Measurements from ENCODE around the gene ST3GAL3.

Gene ST3GAL3

GRCh38 chr1:43844114-43844513 lies 136.8 kb downstream of the ST3GAL3 start:
- Histone ChIP-seq H3K27me3 (no peaks in the 10 kb centered on the region), H3K9me3 (replicated peaks in 1 of 11) (peaks cover 18 to 43% (median 32%) of the 10 kb centered on the region in 11 experiments), H3K4me2 (no peak overlapping the region), H3K36me3 (peaks cover 24 to 59% (median 48%) of the 10 kb centered on the region in 11 experiments), H3K27ac (no peak overlapping the region), H3K9ac (no peak overlapping the region), H4K20me1 (no peaks in the 10 kb centered on the region), H3K4me1 (peaks cover 5 to 23% (median 12%) of the 10 kb centered on the region in 10 experiments; a peak in 19 of 20 replicates), H3K4me3 (no peak overlapping the region)
- no peak for TF ChIP-seq Cebpa-rat (IDR thresholded peaks at IDR 0.05)

DNA sequence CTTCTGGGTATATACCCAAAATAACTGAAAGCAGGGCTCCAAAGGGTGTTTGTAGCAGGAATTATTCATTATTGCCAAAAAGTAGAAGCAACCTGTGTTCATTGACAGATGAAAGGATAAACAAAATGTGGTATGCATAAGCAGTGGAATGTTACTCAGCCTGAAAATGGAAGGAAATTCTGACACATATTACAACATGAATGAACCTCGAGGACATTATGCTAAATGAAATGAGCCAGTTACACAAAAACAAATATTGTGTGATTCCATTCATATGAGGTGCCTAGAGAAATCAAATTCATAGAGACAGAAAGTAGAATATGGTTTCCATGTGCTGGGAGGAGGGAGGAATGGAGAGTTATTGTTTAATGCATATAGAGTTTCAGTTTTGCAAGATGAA lies 140.0 kb downstream of the ST3GAL3 start:
- H3K4me1 ChIP-seq: peaks cover 8 to 40% (median 32%) of the 10 kb centered on the region in 10 experiments
- H4K20me1 ChIP-seq: no peaks in the 10 kb centered on the region
- no peak for TF ChIP-seq Cebpa-rat (IDR thresholded peaks at IDR 0.05)
- H3K9ac ChIP-seq: no peak overlapping the region
- no peak overlapping the region for H3K27ac ChIP-seq
- H3K9me3 ChIP-seq (replicated peaks in 1 of 11): peaks cover 8 to 26% (median 16%) of the 10 kb centered on the region in 11 experiments
- H3K4me2 ChIP-seq: no peak overlapping the region
- H3K36me3 ChIP-seq: peaks cover 11 to 34% (median 23%) of the 10 kb centered on the region in 11 experiments
- no peaks in the 10 kb centered on the region for H3K27me3 ChIP-seq
- no peak overlapping the region for H3K4me3 ChIP-seq

GRCh38 chr1:43847882-43848281 lies 140.5 kb downstream of the ST3GAL3 start:
- Histone ChIP-seq H3K9ac (no peak overlapping the region), H3K36me3 (peaks cover 9 to 29% (median 18%) of the 10 kb centered on the region in 11 experiments; a peak in 21 of 22 replicates), H3K27ac (no peak overlapping the region), H3K9me3 (replicated peaks in 1 of 11) (peaks cover 2 to 20% (median 10%) of the 10 kb centered on the region in 11 experiments; a peak in 18 of 22 replicates), H3K27me3 (no peaks in the 10 kb centered on the region), H3K4me3 (no peak overlapping the region), H3K4me2 (no peak overlapping the region), H3K4me1 (peaks cover 13 to 46% (median 38%) of the 10 kb centered on the region in 10 experiments), H4K20me1 (no peaks in the 10 kb centered on the region)
- no peak for TF ChIP-seq Cebpa-rat (IDR thresholded peaks at IDR 0.05)

GRCh38 chr1:43849670-43850069 lies 142.3 kb downstream of the ST3GAL3 start:
- H3K9me3 ChIP-seq (replicated peaks in 1 of 11): peaks cover 0 to 5% (median 0%) of the 10 kb centered on the region in 11 experiments; a peak in 3 of 22 replicates
- H3K9ac ChIP-seq: no peak overlapping the region
- H3K4me1 ChIP-seq: peaks cover 27 to 64% (median 56%) of the 10 kb centered on the region in 10 experiments
- no peak for TF ChIP-seq Cebpa-rat (IDR thresholded peaks at IDR 0.05)
- no peaks in the 10 kb centered on the region for H3K27me3 ChIP-seq
- no peaks in the 10 kb centered on the region for H4K20me1 ChIP-seq
- no peak overlapping the region for H3K27ac ChIP-seq
- peaks cover 0 to 13% (median 4%) of the 10 kb centered on the region in 11 experiments; a peak in 14 of 22 replicates for H3K36me3 ChIP-seq
- peak overlapping the region in 10 of 11 experiments; percentile 2 to 85 (median 54); a peak in 15 of 22 replicates for H3K4me2 ChIP-seq
- H3K4me3 ChIP-seq: no peak overlapping the region

DNA sequence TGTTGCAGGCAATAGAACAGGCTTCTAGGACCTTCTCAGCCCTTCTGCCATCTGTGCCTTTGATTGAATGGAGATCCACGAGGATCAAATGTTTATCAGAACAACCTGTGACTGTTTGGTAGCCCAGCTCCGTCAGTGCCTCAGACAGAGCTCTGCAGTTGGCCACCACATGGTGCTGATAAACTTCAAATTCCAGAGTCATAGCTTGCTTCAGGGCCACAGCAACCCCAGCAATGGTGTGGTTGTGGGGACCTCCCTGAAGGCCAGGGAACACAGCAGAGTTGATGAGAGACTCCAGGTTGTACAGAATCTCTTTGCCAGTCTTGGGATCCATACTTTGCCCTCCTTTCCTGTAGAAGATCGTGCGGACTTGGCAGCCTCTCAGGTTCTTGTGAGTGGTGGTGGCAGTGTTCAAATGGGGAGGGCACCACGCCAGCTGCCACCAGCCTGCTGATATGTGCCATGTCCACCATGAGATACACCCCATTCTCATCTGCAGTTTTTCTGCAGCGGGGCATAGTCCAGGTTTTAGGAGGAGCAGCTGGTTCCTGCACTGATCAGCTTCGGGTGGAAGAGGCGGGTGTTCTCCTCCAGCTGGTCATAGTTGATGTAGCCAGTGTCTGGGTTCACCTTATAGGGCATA lies 143.4 kb downstream of the ST3GAL3 start:
- peaks cover 0 to 20% (median 9%) of the 10 kb centered on the region in 11 experiments; a peak in 15 of 22 replicates for H3K36me3 ChIP-seq
- H3K4me3 ChIP-seq: no peak overlapping the region
- H3K27me3 ChIP-seq: no peaks in the 10 kb centered on the region
- TF ChIP-seq Cebpa-rat (IDR thresholded peaks at IDR 0.05): no peak
- H3K4me2 ChIP-seq: peak overlapping the region in 9 of 11 experiments; percentile 19 to 85 (median 55); a peak in 17 of 22 replicates
- H4K20me1 ChIP-seq: no peaks in the 10 kb centered on the region
- H3K4me1 ChIP-seq: peaks cover 27 to 67% (median 59%) of the 10 kb centered on the region in 10 experiments
- no peak overlapping the region for H3K9ac ChIP-seq
- peak overlapping the region in 2 of 11 experiments; percentile 10 to 29; a peak in 2 of 22 replicates for H3K27ac ChIP-seq
- peaks cover 0 to 9% (median under 1%) of the 10 kb centered on the region in 11 experiments; a peak in 2 of 22 replicates for H3K9me3 ChIP-seq (replicated peaks in 1 of 11)

GRCh38 chr1:43851561-43852338 lies 144.4 kb downstream of the ST3GAL3 start:
- peaks cover 0 to 17% (median 9%) of the 10 kb centered on the region in 11 experiments; a peak in 10 of 22 replicates for H3K9me3 ChIP-seq (replicated peaks in 1 of 11)
- H3K4me2 ChIP-seq: peak overlapping the region; percentile 31 to 85 (median 75); a peak in 21 of 22 replicates
- H3K36me3 ChIP-seq: peaks cover 0 to 31% (median 19%) of the 10 kb centered on the region in 11 experiments; a peak in 17 of 22 replicates
- no peaks in the 10 kb centered on the region for H4K20me1 ChIP-seq
- H3K4me3 ChIP-seq: no peak overlapping the region
- peak overlapping the region in 4 of 11 experiments; percentile 64 to 70 (median 68); a peak in 6 of 22 replicates for H3K27ac ChIP-seq
- no peak for TF ChIP-seq Cebpa-rat (IDR thresholded peaks at IDR 0.05)
- no peak overlapping the region for H3K9ac ChIP-seq
- H3K27me3 ChIP-seq: no peaks in the 10 kb centered on the region
- peaks cover 27 to 58% (median 55%) of the 10 kb centered on the region in 10 experiments for H3K4me1 ChIP-seq

DNA sequence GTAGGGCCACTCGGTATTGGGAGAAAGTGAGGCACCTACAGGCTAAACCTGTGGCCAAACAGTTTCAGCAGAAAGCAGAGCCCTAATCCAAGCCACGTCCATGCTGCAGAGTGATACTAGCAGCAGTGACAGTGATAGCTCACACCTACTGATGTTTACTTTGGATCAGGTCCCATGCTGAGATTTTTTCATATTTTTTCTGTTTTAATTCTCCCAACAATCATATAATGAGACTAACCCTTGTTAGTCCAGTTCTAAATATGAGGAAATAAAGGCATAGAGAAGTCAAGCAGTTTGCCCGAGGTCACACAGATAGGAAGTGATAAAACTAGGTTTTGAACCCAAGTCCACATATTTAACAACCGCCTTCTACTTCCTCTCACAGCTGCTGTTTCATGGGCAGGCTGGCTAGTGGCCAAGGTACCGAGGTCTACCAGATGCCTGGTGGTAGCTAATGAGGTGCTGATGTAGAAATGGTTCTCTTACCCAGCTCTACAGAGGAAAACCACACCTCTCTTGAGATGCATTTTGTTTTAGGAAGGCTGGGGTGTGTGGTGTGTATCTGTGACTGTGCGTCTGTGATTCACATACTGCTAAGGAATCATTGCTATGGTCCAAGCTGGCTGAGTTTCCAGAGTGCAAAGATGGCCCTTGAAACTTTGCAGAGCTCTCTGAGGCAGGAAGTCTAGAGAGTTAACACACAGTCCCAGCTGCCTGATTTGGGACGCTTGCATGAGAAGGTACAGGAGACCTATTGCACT lies 146.0 kb downstream of the ST3GAL3 start:
- peak overlapping the region in 8 of 11 experiments; percentile 25 to 70 (median 62); a peak in 16 of 22 replicates for H3K27ac ChIP-seq
- peak overlapping the region in 1 of 11 experiments; percentile 16; a peak in 1 of 22 replicates for H3K9ac ChIP-seq
- peak overlapping the region in 1 of 10 experiments; percentile 12; a peak in 2 of 20 replicates for H3K4me3 ChIP-seq
- no peaks in the 10 kb centered on the region for H3K27me3 ChIP-seq
- TF ChIP-seq Cebpa-rat (IDR thresholded peaks at IDR 0.05): 0 out of 22 replicates have a peak, but pooled peaks of 1 of the 11 experiments have one; percentile 20
- H4K20me1 ChIP-seq: no peaks in the 10 kb centered on the region
- peaks cover 0 to 18% (median 11%) of the 10 kb centered on the region in 11 experiments; a peak in 10 of 22 replicates for H3K9me3 ChIP-seq (replicated peaks in 1 of 11)
- peaks cover 27 to 68% (median 61%) of the 10 kb centered on the region in 10 experiments for H3K4me1 ChIP-seq
- H3K4me2 ChIP-seq: peak overlapping the region; percentile 42 to 85 (median 76)
- peaks cover 0 to 42% (median 21%) of the 10 kb centered on the region in 11 experiments; a peak in 18 of 22 replicates for H3K36me3 ChIP-seq

- peaks cover 27 to 72% (median 64%) of the 10 kb centered on the region in 10 experiments for H3K4me1 ChIP-seq
- no peak for TF ChIP-seq Cebpa-rat (IDR thresholded peaks at IDR 0.05)
- peaks cover 0 to 18% (median 11%) of the 10 kb centered on the region in 11 experiments; a peak in 10 of 22 replicates for H3K9me3 ChIP-seq (replicated peaks in 1 of 11)
- no peaks in the 10 kb centered on the region for H4K20me1 ChIP-seq
- H3K36me3 ChIP-seq: peaks cover 6 to 53% (median 30%) of the 10 kb centered on the region in 11 experiments; a peak in 21 of 22 replicates
- no peaks in the 10 kb centered on the region for H3K27me3 ChIP-seq
- peak overlapping the region in 6 of 11 experiments; percentile 58 to 69 (median 63); a peak in 11 of 22 replicates for H3K27ac ChIP-seq
- H3K4me3 ChIP-seq: no peak overlapping the region; a peak in 1 of 20 replicates
- no peak overlapping the region for H3K9ac ChIP-seq
- H3K4me2 ChIP-seq: peak overlapping the region in 10 of 11 experiments; percentile 42 to 85 (median 76); a peak in 19 of 22 replicates
Observed at GRCh38 chr1:43854473-43854872, 147.1 kb downstream of the ST3GAL3 start.

All from BLaER1 treated with 17β-estradiol and CSF1 and Interleukin-3, amounts not matched to agents 10 nM and 100 nM (cell line).